OCI-LY1 (cell line): ENCODE measurements around the gene TMEM35B.

ENCODE experiments used
- EZH2 ChIP-seq: fragments of 200-600 bp; sonication (generic), shearing (Covaris generic); IDR thresholded peaks from 2 replicates; pipeline ENCODE4 v1.8.0; 2017; ENCODE audit warnings: borderline replicate concordance, mixed run types, mild to moderate bottlenecking, antibody characterized with exemption, low read length, moderate library complexity, mixed read lengths
- TF ChIP-seq, protein P1 (sequence below): fragments of 200-600 bp; sonication (generic), shearing (Covaris generic); IDR thresholded peaks from 2 replicates; pipeline ENCODE4 v1.5.1; 2017; ENCODE audit warnings: mild to moderate bottlenecking, antibody characterized with exemption, low read length, moderate library complexity, mixed read lengths

DNA sequence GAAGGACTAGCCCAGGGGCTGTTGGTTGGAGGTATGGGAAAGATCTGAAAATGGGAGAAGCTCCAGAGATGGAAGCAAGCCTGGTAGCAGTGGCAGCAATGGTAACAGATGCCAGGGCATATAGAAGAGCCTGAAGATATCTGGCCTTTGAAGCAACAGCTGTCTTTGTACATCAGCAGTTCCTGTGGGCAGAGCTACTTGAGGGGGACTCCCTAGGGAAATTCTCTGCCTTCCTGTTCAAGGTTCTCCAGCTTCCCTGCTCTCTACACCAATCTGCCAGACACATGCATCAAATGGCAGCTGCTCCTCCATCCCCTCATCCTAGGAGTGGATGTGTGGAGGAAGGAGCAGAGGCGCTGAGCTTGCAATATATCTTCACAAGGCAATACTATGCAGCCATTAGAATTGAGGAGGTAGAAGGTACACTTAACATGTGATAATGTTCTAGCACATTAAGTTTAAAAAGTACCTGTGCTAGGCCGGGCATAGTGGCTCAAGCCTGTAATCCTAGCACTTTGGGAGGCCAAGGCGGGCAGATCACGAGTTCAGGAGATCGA, 2.2 kb downstream of the TMEM35B start:
- TF ChIP-seq, protein P1, sequence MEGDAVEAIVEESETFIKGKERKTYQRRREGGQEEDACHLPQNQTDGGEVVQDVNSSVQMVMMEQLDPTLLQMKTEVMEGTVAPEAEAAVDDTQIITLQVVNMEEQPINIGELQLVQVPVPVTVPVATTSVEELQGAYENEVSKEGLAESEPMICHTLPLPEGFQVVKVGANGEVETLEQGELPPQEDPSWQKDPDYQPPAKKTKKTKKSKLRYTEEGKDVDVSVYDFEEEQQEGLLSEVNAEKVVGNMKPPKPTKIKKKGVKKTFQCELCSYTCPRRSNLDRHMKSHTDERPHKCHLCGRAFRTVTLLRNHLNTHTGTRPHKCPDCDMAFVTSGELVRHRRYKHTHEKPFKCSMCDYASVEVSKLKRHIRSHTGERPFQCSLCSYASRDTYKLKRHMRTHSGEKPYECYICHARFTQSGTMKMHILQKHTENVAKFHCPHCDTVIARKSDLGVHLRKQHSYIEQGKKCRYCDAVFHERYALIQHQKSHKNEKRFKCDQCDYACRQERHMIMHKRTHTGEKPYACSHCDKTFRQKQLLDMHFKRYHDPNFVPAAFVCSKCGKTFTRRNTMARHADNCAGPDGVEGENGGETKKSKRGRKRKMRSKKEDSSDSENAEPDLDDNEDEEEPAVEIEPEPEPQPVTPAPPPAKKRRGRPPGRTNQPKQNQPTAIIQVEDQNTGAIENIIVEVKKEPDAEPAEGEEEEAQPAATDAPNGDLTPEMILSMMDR: no peak
- no peak for TF ChIP-seq EZH2
